Chondrocyte (in vitro differentiated cells): ENCODE results near the gene TMEM212. TPM values are rescaled to one million over a fixed set of nuclear protein-coding genes. Genes with fewer than 3 reads are reported as not detected.
A peak's percentile ranks its signal among the peaks of the same experiment; 100 is the strongest.
"Not testable (repeated sequence)": the region's sequence is repeated elsewhere in the genome, so short reads cannot be mapped to it uniquely, and the experiment has no call there.

Source experiments
- DNase-seq: peaks from one replicate; pipeline ENCODE4 v3.0.0; 2021; ENCODE audit warnings: mixed read lengths, low spot score
- H3K27ac Mint-ChIP-seq: one replicate; pipeline ENCODE4 v1.8.0; 2021; ENCODE audit warnings: mild to moderate bottlenecking, moderate library complexity, mixed read lengths; ENCODE audit not compliant: unreplicated experiment
- H3K27me3 Mint-ChIP-seq: 2 replicates; pipeline ENCODE4 v1.8.0; 2021; ENCODE audit warnings: low read depth, mixed read lengths
- H3K36me3 Mint-ChIP-seq: 2 replicates; pipeline ENCODE4 v1.8.0; 2021; ENCODE audit warnings: low read depth, mixed read lengths
- H3K4me1 Mint-ChIP-seq: 2 replicates; pipeline ENCODE4 v1.8.0; 2021; ENCODE audit warnings: low read depth, mild to moderate bottlenecking, mixed read lengths
- H3K4me3 Mint-ChIP-seq: one replicate; pipeline ENCODE4 v1.8.0; 2021; ENCODE audit warnings: mild to moderate bottlenecking, moderate library complexity, mixed read lengths; ENCODE audit not compliant: unreplicated experiment
- H3K9me3 Mint-ChIP-seq: 2 replicates; pipeline ENCODE4 v1.8.0; 2021; ENCODE audit warnings: low read depth, mixed read lengths
- CTCF ChIP-seq: fragments of 200-600 bp; sonication (generic); IDR thresholded peaks from 2 replicates; pipeline ENCODE4 v1.5.0; 2021; ENCODE audit warnings: antibody characterized with exemption, mild to moderate bottlenecking, moderate library complexity
- total RNA-seq: library from RNA; stranded (reverse); gene quantifications from 3 replicates; pipeline ENCODE4 v1.2.1, GENCODE V29; 2021

The TMEM212 gene
- total RNA-seq, 1 donor from 2014 or later, result not detected

- peak overlapping the region; percentile 74 for H3K27ac Mint-ChIP-seq
- H3K4me1 Mint-ChIP-seq, result peaks cover 54% of the 10 kb centered on the region
- no peak for TF ChIP-seq CTCF
- DNase-seq, result no peak
- no peak overlapping the region for H3K4me3 Mint-ChIP-seq
- H3K9me3 Mint-ChIP-seq, result peaks cover 9% of the 10 kb centered on the region
- H3K36me3 Mint-ChIP-seq, result no peaks in the 10 kb centered on the region
- no peaks in the 10 kb centered on the region for H3K27me3 Mint-ChIP-seq
Measured at GRCh38 chr3:171813897-171814460, 29.2 kb upstream of the TMEM212 start.

- H3K27ac Mint-ChIP-seq, H3K36me3 Mint-ChIP-seq, H3K4me3 Mint-ChIP-seq, DNase-seq, H3K9me3 Mint-ChIP-seq, H3K27me3 Mint-ChIP-seq: not testable (repeated sequence)
- peaks cover 48% of the 10 kb centered on the region for H3K4me1 Mint-ChIP-seq
Measured at GRCh38 chr3:171814662-171815061, 28.5 kb upstream of the TMEM212 start.

DNA sequence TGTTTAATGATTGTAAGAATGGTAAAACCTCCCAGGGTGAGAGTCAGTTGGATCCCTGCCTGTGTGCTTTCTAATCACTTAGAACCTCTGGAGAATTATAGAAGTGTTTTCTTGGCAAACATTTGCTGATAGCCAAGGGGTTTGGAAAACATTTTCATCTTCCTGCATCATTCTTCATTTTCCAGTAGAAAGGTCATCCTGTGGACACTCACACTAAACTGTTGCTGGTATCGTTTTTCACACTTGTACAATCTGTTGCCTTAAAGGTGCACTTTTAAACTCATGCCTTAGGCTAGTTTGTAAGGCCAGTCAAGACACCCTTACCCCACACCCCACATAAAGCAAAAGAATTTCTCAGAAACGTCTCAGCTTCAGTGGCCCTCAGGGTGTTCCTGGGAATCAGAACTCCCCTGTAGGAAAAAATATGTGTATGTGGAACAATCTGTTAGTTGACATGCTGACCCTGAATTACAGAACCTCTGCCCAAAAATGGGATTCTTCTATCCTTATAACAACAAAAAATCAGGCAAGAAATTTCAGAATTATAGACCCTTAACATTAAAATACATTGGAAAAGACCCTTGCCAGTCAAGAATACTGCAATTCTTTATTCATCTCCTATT lies 27.1 kb upstream of the TMEM212 start:
- no peaks in the 10 kb centered on the region for H3K36me3 Mint-ChIP-seq
- H3K9me3 Mint-ChIP-seq, result peaks cover 9% of the 10 kb centered on the region
- no peak for TF ChIP-seq CTCF
- H3K27me3 Mint-ChIP-seq, result no peaks in the 10 kb centered on the region
- DNase-seq, result no peak
- H3K27ac Mint-ChIP-seq, result peak overlapping the region; percentile 50
- no peak overlapping the region for H3K4me3 Mint-ChIP-seq
- H3K4me1 Mint-ChIP-seq, result peaks cover 42% of the 10 kb centered on the region

- no peak for DNase-seq
- TF ChIP-seq CTCF, result no peak
- Mint-ChIP-seq H3K9me3 (peaks cover 9% of the 10 kb centered on the region), H3K36me3 (no peaks in the 10 kb centered on the region), H3K4me3 (no peak overlapping the region), H3K27me3 (no peaks in the 10 kb centered on the region), H3K27ac (no peak overlapping the region), H3K4me1 (peaks cover 30% of the 10 kb centered on the region)
Measured at GRCh38 chr3:171817074-171817800, 25.9 kb upstream of the TMEM212 start.

GRCh38 chr3:171821044-171821443 lies 22.1 kb upstream of the TMEM212 start:
- no peak for DNase-seq
- Mint-ChIP-seq H3K27ac (no peak overlapping the region), H3K27me3 (no peaks in the 10 kb centered on the region), H3K36me3 (no peaks in the 10 kb centered on the region), H3K9me3 (peaks cover 5% of the 10 kb centered on the region), H3K4me3 (no peak overlapping the region), H3K4me1 (peaks cover 12% of the 10 kb centered on the region)
- no peak for TF ChIP-seq CTCF
